ENCODE results near the gene DCC.

- TF ChIP-seq CTCF (IDR thresholded peaks at IDR 0.05) (no peak), MAZ (IDR thresholded peaks at IDR 0.05; ENCODE audit: borderline replicate concordance, low read depth, low read length) (no peak), MAX (IDR thresholded peaks at IDR 0.05) (no peak), POLR2A (IDR thresholded peaks at IDR 0.05; ENCODE audit: low read length) (no peak), KDM1A (IDR thresholded peaks at IDR 0.05; ENCODE audit: low read depth) (no peak), ESRRA (IDR thresholded peaks at IDR 0.05; ENCODE audit: borderline replicate concordance, low read length) (no peak), USF2 (IDR thresholded peaks at IDR 0.05) (no peak), SMC3 (IDR thresholded peaks at IDR 0.05) (no peak)
Measured at GRCh38 chr18:53442415-53442783, 1102.4 kb downstream of the DCC start.

Measured in A549 (cell line).